Ramos (cell line): Measurements from ENCODE around the gene MEGF6.

ENCODE experiments used
- in situ Hi-C: fragments of 300-500 bp; cut with MboI; formaldehyde crosslinking; loops from one replicate; pipeline ENCODE4 v1.14.3; 2022; ENCODE audit warnings: low sequenced_read_pairs; ENCODE audit not compliant: unreplicated experiment

MEGF6 gene

DNA sequence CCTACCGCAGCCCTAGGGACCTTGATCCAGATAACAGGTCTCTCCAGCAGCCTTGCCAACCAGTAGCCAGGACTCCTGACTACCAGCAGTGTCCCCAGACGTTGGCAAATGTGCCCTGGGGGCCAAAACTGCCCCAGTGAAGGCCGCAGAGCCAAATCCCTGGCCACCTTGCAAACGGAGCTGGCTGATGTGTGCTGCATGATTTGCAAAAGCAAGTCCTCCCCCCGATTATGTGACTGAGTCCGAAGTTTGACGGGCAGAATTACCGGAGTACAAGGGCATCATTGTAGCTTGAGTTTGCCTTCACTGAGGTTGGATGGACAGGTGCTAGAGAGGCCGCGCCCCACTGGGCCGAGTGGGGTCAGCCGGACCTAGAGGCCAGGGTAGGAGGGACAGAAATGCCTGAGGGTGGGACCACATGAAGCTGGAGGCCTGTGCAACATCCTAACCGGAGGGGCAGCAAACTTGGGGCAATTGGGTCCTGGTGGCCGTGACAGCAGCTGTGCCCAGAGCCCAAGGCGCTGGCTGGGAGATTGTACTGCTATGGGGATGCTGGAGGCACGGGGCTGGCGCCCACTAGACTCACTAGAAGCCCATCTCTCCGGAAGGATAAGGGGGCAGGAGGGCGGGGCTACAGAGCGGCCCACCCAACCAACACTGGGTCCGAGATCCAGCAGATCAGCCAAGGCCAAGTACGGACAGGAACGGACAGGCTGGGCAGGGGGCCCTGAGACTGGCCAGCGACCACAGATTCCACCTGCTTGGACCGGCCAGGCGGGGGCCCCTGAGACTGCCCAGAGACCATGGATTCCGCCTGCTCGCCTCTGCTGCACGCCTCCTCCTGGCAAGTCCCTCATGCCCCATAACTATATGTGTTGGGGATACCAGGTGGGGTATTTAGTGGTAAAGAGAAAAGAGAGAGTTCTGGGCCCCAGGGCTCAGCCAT is 154.1 kb downstream of the MEGF6 start:
- in situ Hi-C loops: no loop called here

DNA sequence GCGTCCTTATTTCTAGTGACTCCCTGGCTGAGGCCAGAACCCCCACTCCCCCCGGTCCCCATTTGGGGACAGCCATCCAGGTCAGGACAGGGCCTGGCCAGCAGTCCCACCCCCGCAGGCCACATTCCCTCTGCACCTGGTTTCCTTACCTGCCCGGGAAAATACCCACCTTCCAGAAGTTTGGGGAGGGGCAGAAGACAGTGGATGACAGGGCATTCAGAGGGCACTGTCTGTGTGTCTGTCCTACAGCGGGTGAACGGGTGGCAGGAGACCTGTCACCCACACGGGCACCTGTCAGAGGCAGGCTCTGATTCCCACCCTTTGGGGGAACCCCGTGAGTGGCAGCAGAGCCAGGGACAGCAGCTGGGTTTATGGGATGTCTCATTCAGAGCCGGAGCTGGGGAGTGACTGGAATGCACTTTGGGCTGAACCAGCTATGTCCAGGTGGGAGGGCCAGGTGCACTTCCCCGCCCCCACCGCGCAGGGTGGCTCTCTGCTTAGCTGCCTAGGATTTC is 154.8 kb downstream of the MEGF6 start:
- in situ Hi-C loops: no loop called here

DNA sequence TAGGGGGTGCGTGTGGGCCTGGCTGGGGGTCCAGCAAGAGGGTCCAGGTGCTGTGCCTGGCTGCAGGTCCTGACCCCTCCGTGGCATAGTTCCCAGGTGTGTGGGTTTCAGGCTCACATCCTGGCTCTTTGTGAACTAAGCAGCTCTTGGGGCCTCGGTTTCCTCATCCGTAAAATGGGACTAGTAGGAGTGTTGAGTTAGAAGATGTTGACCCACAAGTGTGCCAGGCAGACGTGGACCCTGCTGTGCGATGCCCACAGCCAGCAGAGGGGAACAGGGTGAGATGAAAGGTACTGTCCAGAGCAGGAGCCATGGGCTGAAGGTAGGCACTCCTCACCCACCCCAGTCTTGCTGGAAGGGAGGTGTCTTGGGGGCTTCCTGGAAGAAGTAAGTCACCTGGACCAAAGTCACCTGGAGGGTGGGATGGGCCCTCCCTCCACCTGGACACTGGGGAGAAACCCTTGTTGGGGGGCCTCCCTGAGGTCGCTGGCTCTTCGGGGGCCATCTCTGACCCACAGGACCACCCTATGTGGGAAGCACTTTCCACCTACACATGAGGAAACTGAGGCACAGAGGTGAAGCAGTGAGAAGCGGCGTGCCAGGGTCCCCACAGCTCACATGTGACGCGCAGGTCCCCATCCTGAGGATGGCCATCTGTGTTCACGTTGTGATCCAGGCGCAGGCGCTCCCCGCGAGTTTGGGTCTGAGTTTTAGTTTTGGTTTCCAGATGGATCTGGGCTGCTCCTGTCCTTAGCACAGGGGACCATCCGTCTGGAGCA is 155.4 kb downstream of the MEGF6 start:
- in situ Hi-C loops: no loop called here

DNA sequence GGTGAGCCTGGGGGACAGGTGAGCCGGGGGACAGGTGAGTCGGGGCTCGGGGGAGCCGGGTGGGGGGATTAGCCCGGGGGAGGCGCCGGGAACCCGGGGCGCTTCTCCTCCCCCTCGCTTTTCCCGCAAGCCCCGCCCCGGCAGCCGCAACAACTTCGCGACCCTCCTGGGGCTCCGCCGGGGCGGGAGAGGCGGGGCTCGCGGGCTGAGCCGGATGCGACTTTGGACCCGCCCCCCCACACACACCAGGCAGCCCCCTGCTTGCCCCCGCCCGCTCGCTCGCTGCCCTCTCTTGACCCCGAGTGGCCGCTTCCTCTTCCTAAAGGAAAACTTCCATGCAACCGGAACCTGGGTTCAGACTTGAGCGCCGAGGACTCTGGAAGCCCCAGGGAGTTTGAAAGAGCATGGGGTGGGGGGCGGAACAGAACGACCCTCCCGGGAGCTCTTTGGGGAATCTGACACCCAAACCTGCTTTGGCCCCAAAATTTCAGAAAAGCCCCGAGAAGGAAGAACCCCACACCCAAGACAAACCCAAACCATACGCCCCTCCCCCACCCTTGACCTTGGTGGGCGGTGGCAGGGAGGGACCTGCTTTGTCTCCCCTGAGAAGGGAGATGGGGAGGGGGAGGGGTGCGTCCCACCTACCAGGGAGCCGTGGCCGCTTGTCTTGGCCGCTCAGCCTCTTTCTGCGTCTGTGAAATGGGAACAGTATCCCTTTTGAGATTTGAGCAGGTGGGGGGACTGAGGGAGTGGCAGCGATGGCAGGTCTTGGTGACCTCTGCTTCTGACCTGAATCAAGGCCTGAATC is 156.3 kb downstream of the MEGF6 start:
- in situ Hi-C loops: no loop called here

DNA sequence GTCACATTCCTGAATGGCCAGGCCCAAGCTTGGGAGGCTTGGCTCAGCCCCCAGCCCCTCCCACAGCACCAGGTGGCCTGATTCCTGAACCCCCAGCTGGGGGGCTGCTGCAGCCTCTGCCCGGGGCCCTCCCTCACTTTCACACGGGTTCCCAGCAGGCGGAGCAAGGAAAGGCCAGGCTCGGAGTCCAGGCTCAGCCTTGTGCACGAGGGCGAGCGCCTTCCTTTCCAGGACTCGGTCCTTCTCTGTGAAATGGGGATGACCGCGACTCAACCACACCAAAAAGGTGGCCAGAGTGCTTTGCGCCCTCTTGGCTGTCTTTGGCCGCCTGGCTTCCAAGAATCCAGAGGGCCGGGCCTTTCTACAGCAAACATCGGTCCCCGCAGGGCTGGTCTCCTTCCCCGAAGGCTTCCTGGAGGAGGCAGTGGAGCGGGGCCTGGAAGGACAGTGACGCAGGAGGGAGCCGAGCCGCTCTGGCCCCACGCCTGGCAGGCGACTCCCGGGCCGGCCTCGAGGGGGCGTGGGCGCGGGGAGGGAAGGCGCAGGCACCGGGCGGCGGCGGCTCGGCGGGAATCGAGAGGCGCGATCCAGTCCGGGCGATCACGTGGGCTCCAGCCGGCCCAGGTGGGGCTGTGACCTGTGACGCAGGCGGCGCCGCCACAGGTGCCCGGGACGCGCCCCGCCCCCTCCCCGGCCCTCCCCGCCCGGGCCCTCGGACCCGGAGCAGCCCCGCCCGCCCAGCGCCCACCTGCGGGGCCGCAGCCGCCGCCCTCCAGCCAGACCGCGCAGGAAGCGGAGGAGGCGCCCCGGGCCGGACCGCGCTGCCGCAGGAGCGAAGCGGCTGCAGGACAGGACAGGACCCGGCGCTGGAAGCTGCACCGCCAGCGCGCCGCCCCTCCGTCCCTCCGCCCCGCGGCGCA is 157.2 kb downstream of the MEGF6 start, which contains the start of gene ARHGEF16:
ARHGEF16 (plus strand) TSS at position 775 of the 920 bp plus-strand sequence. CDS start 8,420 bp downstream, outside the sequence.
- in situ Hi-C loops: no loop called here

DNA sequence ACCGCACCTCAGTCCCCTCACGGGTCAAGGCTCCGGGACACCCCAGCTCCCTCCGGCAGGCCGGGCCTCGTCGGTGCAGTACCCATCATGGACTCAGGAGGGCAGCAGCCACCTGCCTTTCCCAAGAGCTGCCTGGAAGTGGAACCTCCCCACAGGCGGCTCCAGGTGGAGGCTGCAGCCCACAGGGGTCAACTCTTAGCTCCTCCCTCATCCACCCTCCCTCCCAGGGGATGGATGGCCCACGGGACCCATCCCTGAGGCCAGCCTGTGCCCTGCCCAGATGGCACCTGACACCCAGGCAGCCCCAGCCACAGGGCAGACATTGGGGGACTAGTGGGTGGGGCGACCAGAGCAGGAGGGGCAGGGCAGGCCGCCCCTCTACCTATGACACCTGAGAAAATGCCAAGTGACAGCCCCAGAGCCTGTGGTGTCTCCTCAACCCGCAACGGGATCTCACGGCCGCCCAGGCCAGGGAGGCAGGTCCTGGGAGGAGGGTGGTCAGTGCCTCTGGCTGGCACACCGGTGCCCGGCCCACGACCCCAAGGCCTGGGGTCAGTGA is 158.0 kb downstream of the MEGF6 start:
- in situ Hi-C loops: no loop called here

DNA sequence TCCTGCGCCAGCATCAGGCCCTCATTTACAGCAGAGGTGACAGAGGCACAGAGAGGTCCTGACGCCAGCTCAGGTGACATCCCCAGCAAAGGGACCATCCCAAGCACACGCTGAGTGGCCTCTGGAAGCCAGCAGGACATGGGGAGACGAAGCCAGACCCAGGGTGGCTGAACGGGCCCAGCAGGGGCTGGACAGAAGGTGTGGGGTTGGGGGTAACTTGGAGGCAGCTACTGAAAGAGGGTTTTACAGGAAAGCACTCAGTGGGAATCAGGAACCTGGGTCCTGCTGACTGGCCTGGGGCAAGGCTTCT is 158.5 kb downstream of the MEGF6 start:
- in situ Hi-C loops: no loop called here

DNA sequence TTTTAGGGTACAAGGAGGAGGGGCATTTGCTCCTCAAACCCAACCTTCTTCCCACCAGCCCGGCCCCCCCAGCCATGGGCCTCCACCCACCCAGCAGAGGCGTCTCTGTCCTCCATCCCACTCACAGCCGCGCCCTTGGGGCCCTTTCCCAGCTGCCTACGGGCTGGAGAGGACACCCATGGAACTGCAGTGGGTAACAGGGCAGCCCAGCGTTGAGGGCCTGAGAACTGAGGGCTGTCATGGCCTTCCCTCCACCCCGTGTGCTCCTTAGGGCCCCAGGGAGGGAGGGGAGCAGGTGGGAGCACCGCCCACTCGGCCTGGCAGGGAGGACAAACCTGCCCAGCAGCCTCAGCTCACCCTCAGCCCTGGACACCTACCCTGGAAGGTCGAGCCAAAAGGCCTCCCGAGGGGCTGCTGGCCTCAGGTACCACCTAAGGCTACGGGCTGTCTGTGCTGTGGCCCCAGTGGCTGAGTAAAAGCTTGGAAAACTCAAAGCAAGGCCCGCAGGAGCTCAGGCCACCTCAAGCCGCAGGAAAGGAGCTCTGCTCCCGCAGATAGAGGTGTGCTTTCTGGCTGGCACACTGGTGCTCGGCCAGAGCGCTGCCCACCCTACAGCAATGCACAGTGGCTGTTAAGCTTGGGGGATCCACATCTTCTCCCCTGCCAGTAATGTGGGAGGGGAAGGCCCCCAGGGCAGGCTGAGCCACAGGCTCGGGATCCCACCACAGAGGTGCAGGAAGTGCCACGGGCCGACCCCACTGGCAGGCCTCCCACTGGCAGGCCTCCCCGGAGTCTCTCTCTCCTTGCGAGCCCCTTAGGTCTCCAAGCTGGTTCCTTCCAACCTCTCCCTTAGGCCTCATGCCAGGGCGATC is 159.1 kb downstream of the MEGF6 start:
- in situ Hi-C loops: no loop called here

DNA sequence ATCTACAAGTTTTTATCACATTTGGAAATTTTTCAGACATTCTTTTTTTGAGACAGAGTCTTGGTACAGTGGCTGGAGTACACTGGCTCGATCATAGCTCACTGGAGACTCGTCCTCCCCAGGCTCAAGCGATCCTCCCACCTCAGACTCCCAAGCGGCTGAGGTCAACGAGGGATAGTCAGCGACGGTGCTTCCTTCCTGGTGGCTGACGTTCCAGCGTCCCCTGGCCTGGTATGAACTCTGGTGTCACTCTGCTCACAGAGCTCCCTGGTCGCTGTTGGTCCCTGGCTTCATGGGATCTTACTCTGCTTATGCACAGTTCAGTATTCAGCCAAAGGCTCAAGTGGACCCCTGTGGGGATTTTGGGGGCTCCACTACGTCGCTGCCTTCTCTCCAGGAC is 160.3 kb downstream of the MEGF6 start:
- in situ Hi-C loops: no loop called here

DNA sequence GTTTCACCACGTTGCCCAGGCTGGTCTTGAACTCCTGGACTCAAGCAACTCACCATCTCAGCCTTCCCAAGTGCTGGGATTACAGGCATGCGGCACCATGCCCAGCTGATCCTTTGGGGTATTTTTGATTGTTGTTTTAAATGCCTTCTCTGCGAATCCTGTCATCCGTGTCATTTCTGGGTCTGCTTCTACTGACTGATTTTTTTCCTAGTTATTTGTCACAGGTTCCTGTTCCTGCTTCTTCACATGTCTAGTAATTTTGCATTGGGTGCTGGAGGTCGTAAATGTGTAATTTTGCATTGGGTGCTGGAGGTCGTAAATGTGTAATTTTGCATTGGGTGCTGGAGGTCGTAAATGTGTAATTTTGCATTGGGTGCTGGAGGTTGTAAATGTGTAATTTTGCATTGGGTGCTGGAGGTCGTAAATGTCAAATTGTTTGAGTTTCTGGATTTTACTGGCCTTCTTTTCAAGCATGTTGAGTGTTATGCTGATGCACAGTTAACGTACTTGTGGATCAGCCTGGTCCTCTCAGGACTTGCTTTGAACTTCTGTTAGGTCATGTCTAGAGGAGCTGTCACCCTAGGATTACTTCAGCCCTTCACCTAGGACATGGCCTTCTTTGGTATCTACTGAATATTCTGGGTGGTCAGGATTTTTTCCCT is 161.0 kb downstream of the MEGF6 start:
- in situ Hi-C loops: no loop called here

DNA sequence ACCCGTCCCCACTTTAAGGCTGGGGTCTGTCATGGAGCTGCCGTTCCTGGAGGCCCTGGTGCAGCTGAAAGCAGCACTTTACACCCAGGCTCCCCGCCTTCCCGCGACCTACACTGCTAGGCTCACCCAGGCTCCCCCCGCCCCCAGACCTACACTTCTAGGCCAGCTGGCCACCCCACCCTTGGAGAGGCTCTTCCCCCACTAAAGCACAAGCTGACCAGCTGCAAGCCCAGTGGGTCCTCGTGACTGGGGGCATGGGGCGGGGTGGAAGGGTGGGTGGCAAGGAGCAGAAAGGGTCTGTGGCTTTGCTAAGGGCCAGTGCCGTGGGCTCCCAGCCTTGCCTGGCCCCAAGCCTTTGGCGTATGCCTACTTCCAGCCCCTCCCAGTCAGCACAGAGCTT is 166.6 kb downstream of the MEGF6 start:
- in situ Hi-C loops: no loop called here

DNA sequence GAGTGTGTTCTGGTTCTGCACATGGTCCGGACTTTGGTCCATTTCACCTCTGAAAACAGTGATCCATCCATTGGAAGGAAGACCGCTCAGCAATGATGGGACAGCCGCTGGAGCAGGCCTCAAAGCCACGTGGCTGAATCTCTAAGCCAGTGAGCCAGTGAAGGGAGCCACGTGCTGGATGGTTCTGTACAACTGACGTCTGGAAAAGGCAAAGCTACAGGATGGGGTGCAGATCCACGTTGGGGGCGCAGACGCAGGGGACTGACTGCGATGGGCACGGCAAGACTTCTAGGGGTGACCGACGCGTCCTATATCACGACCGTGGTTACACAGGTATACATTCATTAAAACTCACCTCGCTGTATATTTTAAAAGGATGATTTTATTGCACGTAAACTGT is 167.0 kb downstream of the MEGF6 start:
- in situ Hi-C loops: no loop called here

DNA sequence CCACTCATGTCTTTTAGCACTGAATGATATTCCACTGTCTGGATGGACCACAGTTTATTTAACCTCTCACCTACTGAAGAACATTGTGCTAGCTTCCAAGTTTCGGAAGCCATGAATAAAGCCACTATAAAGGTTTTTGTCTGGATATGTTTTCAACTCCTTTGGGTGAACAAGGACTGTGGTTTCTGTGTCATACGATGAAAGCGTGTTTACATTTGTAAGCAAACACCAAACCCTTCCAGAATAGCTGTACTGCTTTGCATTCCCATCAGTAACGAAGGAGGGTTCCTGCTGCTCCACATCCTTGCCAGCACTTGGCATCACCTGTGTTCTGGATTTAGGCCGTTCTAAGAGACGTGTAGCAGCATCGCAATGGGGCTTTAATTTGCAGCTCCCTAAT is 167.5 kb downstream of the MEGF6 start:
- in situ Hi-C loops: no loop called here

DNA sequence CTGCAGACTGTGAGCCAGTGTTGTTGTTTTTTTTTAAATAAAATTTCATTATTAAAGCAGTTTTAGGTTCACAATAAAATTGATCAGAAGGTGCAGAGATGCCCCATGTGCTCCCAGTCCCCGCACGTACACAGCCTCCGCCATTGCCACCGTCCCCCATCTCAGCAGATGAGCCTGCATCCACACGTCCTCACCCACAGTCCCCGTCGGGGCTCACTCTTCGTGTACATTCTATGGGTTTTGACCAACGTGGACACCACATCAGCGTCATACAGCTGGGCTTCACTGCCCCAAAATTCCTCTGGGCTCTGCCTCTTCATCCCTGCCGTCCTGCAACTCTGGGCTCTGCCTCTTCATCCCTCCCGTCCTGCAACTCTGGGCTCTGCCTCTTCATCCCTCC is 168.4 kb downstream of the MEGF6 start:
- in situ Hi-C loops: no loop called here

DNA sequence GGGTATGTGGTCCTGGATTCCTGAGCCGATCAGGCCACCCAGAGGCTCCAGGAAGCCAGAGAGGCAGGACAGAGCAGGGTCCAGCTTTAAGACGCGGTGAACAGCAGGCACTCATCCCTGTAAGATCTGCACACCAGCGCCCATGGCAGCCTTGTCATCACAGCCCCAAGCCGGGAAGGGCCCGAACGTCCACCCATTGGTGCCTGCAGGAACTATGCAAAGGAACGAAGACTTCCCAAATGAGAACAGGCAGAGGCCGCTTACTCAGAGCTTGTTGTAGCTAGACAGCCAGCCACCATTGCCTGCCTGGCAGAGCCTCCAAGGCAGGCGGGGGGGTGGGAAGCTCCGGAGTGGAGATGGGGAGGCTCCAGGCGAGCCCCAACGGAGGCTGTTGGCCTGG is 169.0 kb downstream of the MEGF6 start:
- in situ Hi-C loops: no loop called here

DNA sequence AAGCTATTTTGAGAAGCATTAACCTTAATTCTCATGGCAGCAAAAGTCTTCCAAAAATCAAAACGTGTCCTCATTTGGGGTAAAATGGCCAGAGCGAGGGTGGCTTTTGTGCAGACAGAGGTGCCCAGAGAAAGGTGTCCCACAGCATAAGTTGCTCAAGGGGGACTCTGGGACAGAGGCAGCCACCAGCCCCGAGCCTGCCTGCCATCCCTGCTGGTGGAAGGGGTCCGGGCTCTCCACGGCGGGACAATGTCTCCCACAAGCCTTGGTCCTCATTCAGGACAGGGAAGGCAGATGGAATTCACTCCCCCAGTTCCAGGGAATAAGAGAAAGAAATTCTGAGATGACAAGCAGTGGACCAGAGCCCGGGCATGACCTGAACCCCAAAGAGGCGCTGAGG is 169.4 kb downstream of the MEGF6 start:
- in situ Hi-C loops: no loop called here

DNA sequence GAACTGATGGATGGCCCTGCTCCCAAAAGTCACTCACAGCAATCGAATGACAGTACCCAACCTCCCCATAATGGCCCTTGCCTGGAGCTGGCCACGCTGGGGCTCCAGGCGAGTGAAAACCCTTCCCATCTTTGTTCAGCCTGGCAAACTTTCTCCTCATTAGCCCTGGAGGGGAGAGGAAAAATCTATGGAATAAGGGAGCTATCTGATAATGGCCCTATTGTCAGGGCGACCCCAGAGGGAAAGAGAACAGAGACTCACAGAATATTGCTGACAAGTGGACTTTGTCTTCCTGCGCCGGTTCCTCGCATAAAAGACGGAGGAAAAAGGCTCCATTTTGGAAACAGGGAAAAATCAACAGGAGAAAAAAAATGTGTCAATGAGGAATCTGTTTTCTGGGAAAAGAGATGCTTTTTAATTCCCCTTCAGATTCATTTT is 169.9 kb downstream of the MEGF6 start:
- in situ Hi-C loops: no loop called here
